GM12878 (cell line): ENCODE data around the gene PPEF1. TPM values are rescaled to one million over a fixed set of nuclear protein-coding genes. Genes with fewer than 3 reads are reported as not detected.

Source experiments
- ATAC-seq: fragments of 200-7000 bp; cut with Tn5 transposase; 3 replicates; pipeline ENCODE4 v1.9.1; 2020; ENCODE audit warnings: mild to moderate bottlenecking, moderate library complexity
- BruUV-seq: library from RNA; stranded (reverse); fragments of 400-500 nt; replicated peaks from 2 replicates; lab custom pipeline; 2021; lab: Mats Ljungman, UMichigan
- CTCF ChIA-PET: fragments of 300-600 bp; sonication (Branson Sonifier 250); formaldehyde crosslinking; extraction: SDS; loops from one replicate; lab custom pipeline; 2021; ENCODE audit warnings: inconsistent platforms; lab: Yijun Ruan, JAX
- POLR2A ChIA-PET: fragments of 350-600 bp; formaldehyde crosslinking; extraction: SDS; loops from one replicate; lab custom pipeline; 2021; ENCODE audit warnings: inconsistent platforms; lab: Charles Lee
- RAD21 ChIA-PET: fragments of 300-600 bp; sonication (Branson Sonifier 250); formaldehyde crosslinking; loops from one replicate; lab custom pipeline; 2023; ENCODE audit warnings: antibody characterized with exemption; ENCODE audit not compliant: unreplicated experiment; lab: Charles Lee
- SMC1A ChIA-PET: fragments of 300-600 bp; sonication (Branson Sonifier 250); formaldehyde crosslinking; loops from one replicate; lab custom pipeline; 2023; ENCODE audit not compliant: unreplicated experiment, uncharacterized antibody; lab: Charles Lee
- DNase-seq: peaks from one replicate; pipeline ENCODE4 v3.0.0-alpha.2; 2011; ENCODE audit warnings: low read depth, low spot score
- FAIRE-seq: peaks from 3 replicates; lab custom pipeline; 2011; peaks lifted over from hg19 to GRCh38; lab: Jason Lieb, UNC
- H2AFZ ChIP-seq: 2 replicates; pipeline ENCODE4 v1.6.0; 2011; ENCODE audit warnings: low read depth, low read length, control low read depth; ENCODE audit not compliant: control insufficient read depth
- H3K27ac ChIP-seq: 2 replicates; pipeline ENCODE4 v1.5.1; 2011; ENCODE audit warnings: control low read depth; ENCODE audit not compliant: control insufficient read depth, insufficient read depth
- H3K27me3 ChIP-seq, 2 experiments: replicated peaks in 1 of 2; 2 replicates each; pipeline versions ENCODE4 v1.6.0 to v1.6.1; 2011; ENCODE audit warnings: low read length in 1 of 2; ENCODE audit not compliant: control insufficient read depth in 2 of 2, insufficient read depth in 2 of 2
- H3K36me3 ChIP-seq, 2 experiments: 2 replicates each; pipeline ENCODE4 v1.5.1; 2011; ENCODE audit warnings: low read length in 1 of 2; ENCODE audit not compliant: control insufficient read depth in 2 of 2, insufficient read depth in 2 of 2
- H3K4me1 ChIP-seq: 2 replicates; pipeline ENCODE4 v1.6.1; 2011; ENCODE audit warnings: mild to moderate bottlenecking, low read length, moderate library complexity, mixed read lengths; ENCODE audit not compliant: control insufficient read depth, insufficient read depth
- H3K4me2 ChIP-seq: 2 replicates; pipeline ENCODE4 v1.6.0; 2011; ENCODE audit warnings: control low read depth; ENCODE audit not compliant: control insufficient read depth, insufficient read depth
- H3K4me3 ChIP-seq: fragments of 200-600 bp; sonication (generic); 2 replicates; pipeline ENCODE4 v1.5.1; 2016
- H3K79me2 ChIP-seq: 2 replicates; pipeline ENCODE4 v1.6.0; 2011; ENCODE audit warnings: low read length; ENCODE audit not compliant: control insufficient read depth, insufficient read depth
- H3K9ac ChIP-seq: 2 replicates; pipeline ENCODE4 v1.8.0; 2011; ENCODE audit warnings: low read length, control low read depth, mixed read lengths; ENCODE audit not compliant: control insufficient read depth, insufficient read depth
- H3K9me3 ChIP-seq: replicated peaks from 3 replicates; pipeline ENCODE4 v1.5.1; 2011; ENCODE audit warnings: mild to moderate bottlenecking, low read length; ENCODE audit not compliant: control insufficient read depth, insufficient read depth
- H4K20me1 ChIP-seq: 2 replicates; pipeline ENCODE4 v1.6.0; 2011; ENCODE audit not compliant: control insufficient read depth, insufficient read depth
- CHD1 ChIP-seq: IDR thresholded peaks from 2 replicates; pipeline ENCODE4 v1.6.1; 2012; ENCODE audit warnings: low read depth, low read length, improper control_type of control experiment
- CHD4 ChIP-seq: fragments of 200-600 bp; sonication (generic); IDR thresholded peaks from 2 replicates; pipeline ENCODE4 v1.6.1; 2016; ENCODE audit warnings: mild to moderate bottlenecking
- CTCF ChIP-seq, 3 experiments: IDR thresholded peaks in 2 of 3; conservative IDR thresholded peaks in 1 of 3; 2 replicates each; pipeline ENCODE4 v1.5.1; 2011; ENCODE audit warnings: low read depth in 3 of 3, low read length in 3 of 3, mild to moderate bottlenecking in 3 of 3, control low read depth in 2 of 3, moderate library complexity in 2 of 3, inconsistent platforms in 1 of 3, mixed read lengths in 1 of 3; ENCODE audit not compliant: control insufficient read depth in 2 of 3, insufficient read depth in 1 of 3; ENCODE audit errors: extremely low read depth in 1 of 3
- EZH2 ChIP-seq: IDR thresholded peaks from 2 replicates; pipeline ENCODE4 v1.6.1; 2012; ENCODE audit warnings: low read depth, mild to moderate bottlenecking, control low read depth, inconsistent platforms, low read length, borderline replicate concordance; ENCODE audit not compliant: control insufficient read depth
- IKZF2 ChIP-seq, 2 experiments: fragments of 450-650 bp; IDR thresholded peaks; 2 replicates each; pipeline ENCODE4 v1.6.1; 2017; ENCODE audit warnings: mild to moderate bottlenecking in 2 of 2, moderate library complexity in 2 of 2
- JUNB ChIP-seq: IDR thresholded peaks from 2 replicates; pipeline ENCODE4 v1.6.1; 2016; ENCODE audit warnings: antibody characterized with exemption, mild to moderate bottlenecking
- NFYB ChIP-seq: IDR thresholded peaks from 2 replicates; pipeline ENCODE4 v1.6.1; 2011; ENCODE audit warnings: low read depth, mild to moderate bottlenecking, low read length, improper control_type of control experiment, moderate library complexity; ENCODE audit not compliant: insufficient read depth
- POLR2A ChIP-seq: IDR thresholded peaks from 2 replicates; pipeline ENCODE4 v1.6.1; 2011; ENCODE audit warnings: low read depth, mild to moderate bottlenecking, low read length
- SIX5 ChIP-seq: IDR thresholded peaks from 2 replicates; pipeline ENCODE4 v1.6.1; 2011; ENCODE audit warnings: mild to moderate bottlenecking, low read depth, low read length, moderate library complexity; ENCODE audit not compliant: severe bottlenecking
- SMAD5 ChIP-seq: IDR thresholded peaks from 2 replicates; pipeline ENCODE4 v1.6.1; 2016; ENCODE audit warnings: antibody characterized with exemption, low read depth
- SUZ12 ChIP-seq: fragments of 200-600 bp; sonication (generic); IDR thresholded peaks from one replicate; pipeline ENCODE4 v1.6.1; 2018; ENCODE audit warnings: antibody characterized with exemption, mild to moderate bottlenecking; ENCODE audit not compliant: unreplicated experiment
- ZNF622 ChIP-seq: fragments of 450-650 bp; IDR thresholded peaks from 2 replicates; pipeline ENCODE4 v1.6.1; 2017; ENCODE audit warnings: mild to moderate bottlenecking, inconsistent platforms
- ZZZ3 ChIP-seq: IDR thresholded peaks from 2 replicates; pipeline ENCODE4 v1.6.1; 2011; ENCODE audit warnings: low read depth; ENCODE audit not compliant: control insufficient read depth, insufficient read length
- WGBS: methylation state at CpG from one replicate; pipeline ENCODE4 v1.1.6; 2016; ENCODE audit warnings: low lambda C conversion rate; ENCODE audit not compliant: insufficient replicate concordance, insufficient coverage; ENCODE audit errors: missing lambda C conversion rate; 5-methylcytosine and 5-hydroxymethylcytosine counted together
- in situ Hi-C: fragments of 300-500 bp; cut with MboI; formaldehyde crosslinking; loops from 9 replicates; pipeline ENCODE4 v1.14.3; 2018; ENCODE audit warnings: mixed read lengths
- intact Hi-C: fragments of 100-400 bp; cut with micrococcal nuclease; formaldehyde crosslinking; loops from one replicate; pipeline ENCODE4 v1.14.2; 2022; ENCODE audit not compliant: unreplicated experiment
- polyA plus RNA-seq, 11 experiments: library from polyadenylated mRNA; depleted of rRNA in 4 of 11; unstranded in 6 of 11; stranded (reverse) in 5 of 11; fragments of >200 nt; fragmentation: Nextera tagmentation in 4 of 11; fragmentation: Illumina TruSeq in 1 of 11; extraction: Ambion mirVana in 4 of 11; extraction: Trizol in 1 of 11; gene quantifications; 1 replicate in 1 of 11; 2 replicates in 10 of 11; pipeline versions ENCODE4 v1.2.1 to v1.2.3, GENCODE V29; 2011 to 2016; ENCODE audit warnings: inconsistent platforms in 2 of 11, missing spikeins in 2 of 11, low read depth in 1 of 11
- total RNA-seq, 4 experiments: library from RNA; depleted of rRNA in 3 of 4; stranded (reverse); fragments of >200 nt in 3 of 4; fragmentation: Illumina TruSeq in 1 of 4; extraction: Trizol in 1 of 4; gene quantifications; 2 replicates each; pipeline versions ENCODE4 v1.2.1 to v1.2.3, GENCODE V29; 2013 to 2021

Gene PPEF1
- total and polyA plus RNA-seq, 10 of the 15 experiments (the other 5 are each of a cell fraction or from before 2014, with no cell fraction given) = 0.24 to 2.2 (median 0.50) TPM

- Histone ChIP-seq H3K27me3 (no peaks in the 10 kb centered on the region), H3K4me2 (no peak overlapping the region), H3K4me1 (no peaks in the 10 kb centered on the region), H3K27ac (no peak overlapping the region), H2AFZ (no peak overlapping the region), H3K36me3 (no peaks in the 10 kb centered on the region), H3K9me3 (no peaks in the 10 kb centered on the region; the same call in 2 of the 3 replicates), H3K4me3 (no peak overlapping the region), H4K20me1 (no peaks in the 10 kb centered on the region), H3K9ac (no peak overlapping the region), H3K79me2 (no peaks in the 10 kb centered on the region)
- CTCF ChIA-PET = no interaction called here
- BruUV-seq = no TSS peak
- 74% methylated on average over 12 of the region's 12 CpGs for WGBS
- no peak for TF ChIP-seq SIX5
- TF ChIP-seq ZZZ3 = no peak
- TF ChIP-seq ZNF622 = no peak
- no peak for TF ChIP-seq NFYB
- no peak for TF ChIP-seq CHD1
- TF ChIP-seq IKZF2 (IDR thresholded peaks at IDR 0.05) = no peak
- no peak for TF ChIP-seq EZH2
- no peak for TF ChIP-seq SUZ12
- TF ChIP-seq POLR2A = no peak
- TF ChIP-seq CHD4 = no peak
- TF ChIP-seq JUNB = no peak
- TF ChIP-seq SMAD5 = no peak
- no peak for TF ChIP-seq CTCF (IDR thresholded peaks at IDR 0.05 in 2 of 3, conservative IDR thresholded peaks at IDR 0.05 in 1 of 3; ENCODE audit: control insufficient read depth in 2 of 3, extremely low read depth in 1 of 3, insufficient read depth in 1 of 3, low read depth in 3 of 3, low read length in 3 of 3)
- FAIRE-seq (no peak), ATAC-seq (no peak), DNase-seq (no peak)
- RAD21 ChIA-PET = no interaction called here
- POLR2A ChIA-PET = no interaction called here
- in situ Hi-C loops = no loop called here
- SMC1A ChIA-PET = no interaction called here
- intact Hi-C loops = no loop called here
These were observed 46.2 kb upstream of the PPEF1 start for GRCh38 chrX:18661273-18661672.
